Endothelial cell of umbilical vein (primary cell): Measurements from ENCODE around the gene ZAR1. TPM values are rescaled to one million over a fixed set of nuclear protein-coding genes. Genes with fewer than 3 reads are reported as not detected.
A peak's percentile ranks its signal among the peaks of the same experiment; 100 is the strongest.
"Not testable (repeated sequence)": the region's sequence is repeated elsewhere in the genome, so short reads cannot be mapped to it uniquely, and the experiment has no call there.

Experiments
- Bru-seq: library from RNA; stranded (reverse); fragments of 400-500 nt; gene quantifications from one replicate; lab custom pipeline; 2021; lab: Mats Ljungman, UMichigan
- BruChase-seq, 2 experiments: library from RNA; stranded (reverse); fragments of 400-500 nt; gene quantifications; one replicate each; lab custom pipeline; 2021; lab: Mats Ljungman, UMichigan
- BruUV-seq: library from RNA; stranded (reverse); fragments of 400-500 nt; replicated peaks from 2 replicates; lab custom pipeline; 2021; lab: Mats Ljungman, UMichigan
- CTCF ChIA-PET: fragments of 300-600, 350-600 bp; sonication (Branson Sonifier 250); formaldehyde crosslinking; loops from one replicate; lab custom pipeline; 2021; ENCODE audit warnings: antibody characterized with exemption, inconsistent platforms; lab: Charles Lee
- POLR2A ChIA-PET: fragments of 300-600, 350-600 bp; sonication (Branson Sonifier 250); formaldehyde crosslinking; loops from one replicate; lab custom pipeline; 2021; ENCODE audit warnings: antibody characterized with exemption, inconsistent platforms; lab: Charles Lee
- DNase-seq: peaks from one replicate; pipeline ENCODE4 v3.0.0-alpha.2; 2011; ENCODE audit warnings: low read depth, low spot score
- FAIRE-seq: peaks from 2 replicates; lab custom pipeline; 2011; peaks lifted over from hg19 to GRCh38; lab: Jason Lieb, UNC
- H2AFZ ChIP-seq: 2 replicates; pipeline ENCODE4 v1.6.0; 2012; ENCODE audit warnings: low read depth, low read length, control low read depth, inconsistent platforms
- H3K27ac ChIP-seq: 2 replicates; pipeline ENCODE4 v1.5.1; 2011; ENCODE audit warnings: low read depth, mild to moderate bottlenecking, control low read depth, low read length, moderate library complexity; ENCODE audit not compliant: insufficient read depth
- H3K27me3 ChIP-seq, 2 experiments: 2 replicates each; pipeline versions ENCODE4 v1.6.0 to v1.6.1; 2011; ENCODE audit warnings: low read length in 2 of 2, mixed read lengths in 1 of 2; ENCODE audit not compliant: control insufficient read depth in 2 of 2, insufficient read depth in 2 of 2
- H3K36me3 ChIP-seq, 2 experiments: 2 replicates in 1 of 2; 3 replicates in 1 of 2; pipeline ENCODE4 v1.5.1; 2011; ENCODE audit warnings: low read length in 2 of 2, mild to moderate bottlenecking in 1 of 2, moderate library complexity in 1 of 2; ENCODE audit not compliant: control insufficient read depth in 2 of 2, insufficient read depth in 2 of 2; ENCODE audit errors: extremely low read depth in 1 of 2
- H3K4me1 ChIP-seq: 3 replicates; pipeline ENCODE4 v1.5.1; 2011; ENCODE audit warnings: mild to moderate bottlenecking, low read length; ENCODE audit not compliant: control insufficient read depth, insufficient read depth; ENCODE audit errors: extremely low read depth
- H3K4me2 ChIP-seq: 2 replicates; pipeline ENCODE4 v1.6.1; 2011; ENCODE audit warnings: low read length, control low read depth, mixed read lengths; ENCODE audit not compliant: insufficient read depth
- H3K4me3 ChIP-seq, 3 experiments: fragments of 200-600 bp in 1 of 3; sonication (generic), shearing (Covaris generic) in 1 of 3; replicated peaks in 1 of 3; 2 replicates each; pipeline ENCODE4 v1.5.1; 2011 to 2016; ENCODE audit warnings: control low read depth in 3 of 3, low read length in 3 of 3, mild to moderate bottlenecking in 2 of 3, inconsistent platforms in 1 of 3, low read depth in 1 of 3, moderate library complexity in 1 of 3; ENCODE audit not compliant: insufficient read depth in 1 of 3
- H3K79me2 ChIP-seq: 2 replicates; pipeline ENCODE4 v1.6.0; 2012; ENCODE audit warnings: low read length, inconsistent platforms; ENCODE audit not compliant: control insufficient read depth, insufficient read depth
- H3K9ac ChIP-seq: replicated peaks from 2 replicates; pipeline ENCODE3; 2011; ENCODE audit warnings: low read length, control low read depth; ENCODE audit not compliant: insufficient read depth; ENCODE audit errors: extremely low read depth
- H3K9me1 ChIP-seq: replicated peaks from 3 replicates; pipeline ENCODE4 v1.6.0; 2011; ENCODE audit warnings: mild to moderate bottlenecking, low read length; ENCODE audit not compliant: control insufficient read depth, insufficient read depth; ENCODE audit errors: extremely low read depth
- H3K9me3 ChIP-seq: replicated peaks from 2 replicates; pipeline ENCODE4 v1.5.1; 2012; ENCODE audit warnings: low read length, inconsistent platforms; ENCODE audit not compliant: control insufficient read depth, insufficient read depth
- H4K20me1 ChIP-seq: replicated peaks from 2 replicates; pipeline ENCODE3; 2011; ENCODE audit warnings: mild to moderate bottlenecking, low read length; ENCODE audit not compliant: control insufficient read depth, insufficient read depth; ENCODE audit errors: extremely low read depth
- EZH2 ChIP-seq: IDR thresholded peaks from 2 replicates; pipeline ENCODE4 v1.6.1; 2012; ENCODE audit warnings: borderline replicate concordance, low read depth, mild to moderate bottlenecking, moderate library complexity, low read length, inconsistent platforms; ENCODE audit not compliant: severe bottlenecking
- JUN ChIP-seq: IDR thresholded peaks from 2 replicates; pipeline ENCODE4 v1.6.1; 2011; ENCODE audit warnings: borderline replicate concordance, low read depth; ENCODE audit not compliant: insufficient read length, insufficient read depth
- dilution Hi-C: fragments of 300-500 bp; cut with MboI; formaldehyde crosslinking; loops from one replicate; pipeline ENCODE4 v1.15.0; 2019; ENCODE audit warnings: low sequenced_read_pairs; ENCODE audit not compliant: extremely low pct_ligation_motif_present
- intact Hi-C: fragments of 100-400 bp; cut with micrococcal nuclease; formaldehyde crosslinking; loops from one replicate; pipeline ENCODE4 v1.10.0; 2022
- long read RNA-seq: library from polyadenylated mRNA; stranded (forward); transcript quantifications from one replicate; pipeline ENCODE4 v2.0.0, GENCODE V29; 2021
- polyA minus RNA-seq, 3 experiments: library from RNA; depleted of rRNA, polyadenylated mRNA; stranded (reverse); fragments of >200 nt; gene quantifications; 1 replicate in 1 of 3; 2 replicates in 2 of 3; pipeline ENCODE4 v1.2.3, GENCODE V29; 2011
- polyA plus RNA-seq, 4 experiments: library from polyadenylated mRNA; depleted of rRNA in 3 of 4; stranded (reverse) in 3 of 4; unstranded in 1 of 4; fragments of >200 nt; gene quantifications; 2 replicates each; pipeline versions ENCODE4 v1.2.1 to v1.2.3, GENCODE V29; 2011 to 2012; ENCODE audit warnings: missing spikeins in 1 of 4
- total RNA-seq: library from RNA; stranded (reverse); gene quantifications from 2 replicates; pipeline ENCODE4 v1.2.3, GENCODE V29; 2021

ZAR1 gene, protein sequence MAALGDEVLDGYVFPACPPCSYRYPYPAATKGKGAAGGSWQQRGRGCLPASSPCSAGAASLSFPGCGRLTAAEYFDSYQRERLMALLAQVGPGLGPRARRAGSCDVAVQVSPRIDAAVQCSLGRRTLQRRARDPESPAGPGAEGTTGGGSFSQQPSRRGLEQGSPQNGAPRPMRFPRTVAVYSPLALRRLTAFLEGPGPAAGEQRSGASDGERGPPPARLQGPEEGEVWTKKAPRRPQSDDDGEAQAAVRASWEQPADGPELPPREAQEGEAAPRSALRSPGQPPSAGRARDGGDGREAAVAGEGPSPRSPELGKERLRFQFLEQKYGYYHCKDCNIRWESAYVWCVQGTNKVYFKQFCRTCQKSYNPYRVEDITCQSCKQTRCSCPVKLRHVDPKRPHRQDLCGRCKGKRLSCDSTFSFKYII
- total RNA-seq = not detected in 2 replicates
- polyA plus RNA-seq = not detected in 2 replicates
- polyA plus RNA-seq (2011; cell fraction: cytosol; rRNA removed) = not detected in 2 replicates
- not detected in 2 replicates for polyA plus RNA-seq (2011; cell fraction: nucleus; rRNA removed)
- polyA plus RNA-seq (2012) = not detected in 2 replicates
- not detected in 2 replicates for polyA minus RNA-seq
- not detected for polyA minus RNA-seq (2011; cell fraction: cytosol; rRNA and poly(A)+ RNA removed)
- polyA minus RNA-seq (2011; cell fraction: nucleus; rRNA and poly(A)+ RNA removed) = not detected in 2 replicates
- percentile 9 among the genes with signal in this experiment for Bru-seq, nascent RNA
- BruChase-seq, experiment 1, labeled RNA remaining after a 6-hour chase = percentile 13 among the genes with signal in this experiment
- percentile 34 among the genes with signal in this experiment for BruChase-seq, experiment 2, labeled RNA remaining after a 2-hour chase
- long read RNA-seq = 0 reads

DNA sequence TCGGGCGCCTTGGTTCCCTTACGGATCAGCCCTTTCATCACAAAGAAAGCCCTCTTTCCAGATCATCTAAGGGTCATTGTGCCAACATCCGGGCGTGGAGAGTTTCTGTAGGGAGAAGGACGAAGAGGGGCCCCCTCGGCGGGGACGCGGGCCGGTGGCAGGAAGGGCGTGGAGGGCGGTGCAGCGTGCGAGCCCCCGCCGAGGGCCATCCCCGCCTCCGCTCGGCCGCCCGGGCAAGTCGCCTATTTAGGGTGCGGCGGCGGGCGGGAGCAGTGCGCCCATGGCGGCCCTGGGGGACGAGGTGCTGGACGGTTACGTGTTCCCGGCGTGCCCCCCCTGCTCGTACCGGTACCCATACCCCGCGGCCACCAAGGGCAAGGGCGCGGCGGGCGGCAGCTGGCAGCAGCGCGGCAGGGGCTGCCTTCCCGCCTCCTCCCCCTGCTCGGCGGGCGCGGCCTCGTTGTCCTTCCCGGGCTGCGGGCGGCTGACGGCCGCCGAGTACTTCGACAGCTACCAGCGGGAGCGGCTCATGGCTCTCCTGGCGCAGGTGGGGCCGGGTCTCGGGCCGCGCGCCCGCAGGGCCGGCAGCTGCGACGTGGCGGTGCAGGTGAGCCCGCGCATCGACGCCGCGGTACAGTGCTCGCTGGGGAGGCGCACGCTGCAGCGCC lies at the start of gene ZAR1:
TSS of gene ZAR1 (plus strand) at position 241 of the 668 bp plus-strand sequence. CDS start at position 281, 40 bp downstream.
- no peaks in the 10 kb centered on the region for H3K9me1 ChIP-seq
- H3K27ac ChIP-seq = no peak within 1 kb of the TSS
- no peaks in the 10 kb centered on the region for H3K79me2 ChIP-seq
- peaks cover 35 to 75% of the 10 kb centered on the region in 2 experiments for H3K27me3 ChIP-seq
- no peak within 1 kb of the TSS for H3K4me3 ChIP-seq
- ChIA-PET POLR2A (no interaction called here), CTCF (no interaction called here)
- H2AFZ ChIP-seq = peak within 1 kb of the TSS; percentile 47
- DNase-seq (no peak), FAIRE-seq (no peak)
- intact Hi-C loops (no loop called here), dilution Hi-C loops (no loop called here)
- no peaks in the 10 kb centered on the region for H4K20me1 ChIP-seq
- no peaks in the 10 kb centered on the region for H3K9me3 ChIP-seq
- TF ChIP-seq EZH2 (peak; percentile 97), JUN (no peak)
- H3K4me1 ChIP-seq = peaks cover 4% of the 10 kb centered on the region
- peak within 1 kb of the TSS; percentile 17 for H3K4me2 ChIP-seq
- no TSS peak for BruUV-seq
- no peaks in the 10 kb centered on the region for H3K36me3 ChIP-seq
- H3K9ac ChIP-seq = no peak within 1 kb of the TSS

DNA sequence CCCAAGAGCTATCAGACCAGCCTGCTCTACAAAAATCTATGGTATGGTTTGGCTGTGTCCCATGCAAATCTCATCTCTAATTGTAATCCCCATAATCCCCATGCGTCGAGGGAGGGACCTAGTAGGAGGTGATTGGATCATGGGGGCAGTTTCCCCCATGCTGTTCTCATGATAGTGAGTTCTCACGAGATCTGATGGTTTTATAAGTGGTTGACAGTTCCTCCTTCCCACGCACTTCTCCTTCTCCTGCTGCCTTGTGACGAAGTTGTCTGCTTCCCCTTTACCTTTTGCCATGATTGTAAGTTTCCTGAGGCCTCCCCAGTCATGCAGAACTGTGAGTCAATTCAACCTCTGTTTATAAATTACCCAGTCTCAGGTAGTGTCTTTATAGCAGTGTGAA lies 49.1 kb upstream of the ZAR1 start:
- CTCF ChIA-PET = interaction anchor here (1.2 to 1.8 kb wide), 2 partner anchors 34 to 106 kb away, joined by 3 to 5 read pairs; no protein-coding TSS in a partner anchor
- intact Hi-C loops, H3K4me2 ChIP-seq, POLR2A ChIA-PET, H3K9me3 ChIP-seq, dilution Hi-C loops, H3K36me3 ChIP-seq, FAIRE-seq, H3K9me1 ChIP-seq, BruUV-seq, H3K9ac ChIP-seq, H3K79me2 ChIP-seq, H2AFZ ChIP-seq, H3K4me1 ChIP-seq, H3K27ac ChIP-seq, H4K20me1 ChIP-seq, DNase-seq, H3K27me3 ChIP-seq, H3K4me3 ChIP-seq: not testable (repeated sequence)
